ENCODE data around the gene ROCK1. TPM values are rescaled to one million over a fixed set of nuclear protein-coding genes. Genes with fewer than 3 reads are reported as not detected.

Gene ROCK1
- total RNA-seq, 1 donor from 2014 or later, result 31.4 TPM

GRCh38 chr18:21112140-21112473 lies 494 bp upstream of the ROCK1 start:
- ATAC-seq (ENCODE audit: poor library complexity) (peak; percentile 55), DNase-seq (no peak)
- intact Hi-C loops (cut with DNase I), result loop anchor here (5.0 kb wide), 1 partner anchor 105 kb away; no protein-coding TSS in a partner anchor

- peak; percentile 14 for ATAC-seq (ENCODE audit: poor library complexity)
- DNase-seq, result peak; percentile 66
- intact Hi-C loops (cut with DNase I), result loop anchor here (5.0 kb wide), 1 partner anchor 104 kb away; no protein-coding TSS in a partner anchor
Measured at GRCh38 chr18:21110713-21111345, 784 bp downstream of the ROCK1 start.

GRCh38 chr18:21109936-21110712 lies 1.5 kb downstream of the ROCK1 start:
- DNase-seq (no peak), ATAC-seq (ENCODE audit: poor library complexity) (no peak)
- intact Hi-C loops (cut with DNase I), result loop anchor here (5.0 kb wide), 1 partner anchor 103 kb away; no protein-coding TSS in a partner anchor

- no peak for ATAC-seq (ENCODE audit: poor library complexity)
- no peak for DNase-seq
- intact Hi-C loops (cut with DNase I), result no loop called here
Measured at GRCh38 chr18:21105936-21106335, 5.7 kb downstream of the ROCK1 start.

DNA sequence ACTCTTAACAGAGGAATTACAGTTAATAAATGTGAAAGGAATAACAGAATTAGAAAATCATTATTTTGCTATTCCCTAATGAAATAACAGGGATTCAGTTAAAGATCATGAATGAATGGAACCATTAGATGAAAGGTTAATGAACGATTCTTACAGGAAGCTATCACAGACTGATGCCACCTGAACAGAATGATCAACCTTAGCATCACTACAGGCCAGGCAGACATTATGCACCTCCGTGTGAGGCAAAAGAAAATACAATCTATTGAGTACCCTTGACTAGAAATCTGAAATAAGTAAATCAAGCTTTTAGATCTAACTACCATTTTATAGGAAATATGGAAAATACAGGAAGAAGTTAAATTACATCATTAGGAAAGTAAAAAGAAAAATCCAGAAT lies 10.4 kb downstream of the ROCK1 start:
- intact Hi-C loops (cut with DNase I), result no loop called here
- no peak for ATAC-seq (ENCODE audit: poor library complexity)
- no peak for DNase-seq

- DNase-seq, result no peak
- ATAC-seq (ENCODE audit: poor library complexity), result peak; percentile 58
- intact Hi-C loops (cut with DNase I), result no loop called here
Measured at GRCh38 chr18:21100678-21101077, 10.9 kb downstream of the ROCK1 start.

DNA sequence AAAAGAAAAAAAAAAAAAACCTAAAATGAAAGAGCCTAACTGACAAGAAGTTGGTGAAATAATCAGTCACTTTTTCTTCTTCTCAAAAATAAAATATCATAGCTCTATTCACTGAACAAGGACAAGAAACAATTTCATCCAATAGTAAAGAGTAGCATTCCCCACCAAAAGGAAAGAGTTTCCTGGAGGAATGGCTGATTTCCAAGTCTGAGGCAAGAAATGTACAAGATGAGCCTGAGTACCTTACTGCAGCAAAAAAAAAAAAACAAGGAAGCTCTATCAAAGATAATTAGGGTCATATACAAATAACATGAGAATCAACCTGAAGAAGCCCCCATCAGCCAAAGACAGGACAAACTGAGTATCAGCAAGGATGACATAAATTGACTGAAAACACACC lies 11.5 kb downstream of the ROCK1 start:
- ATAC-seq (ENCODE audit: poor library complexity), result no peak
- intact Hi-C loops (cut with DNase I), result no loop called here
- DNase-seq, result no peak

DNA sequence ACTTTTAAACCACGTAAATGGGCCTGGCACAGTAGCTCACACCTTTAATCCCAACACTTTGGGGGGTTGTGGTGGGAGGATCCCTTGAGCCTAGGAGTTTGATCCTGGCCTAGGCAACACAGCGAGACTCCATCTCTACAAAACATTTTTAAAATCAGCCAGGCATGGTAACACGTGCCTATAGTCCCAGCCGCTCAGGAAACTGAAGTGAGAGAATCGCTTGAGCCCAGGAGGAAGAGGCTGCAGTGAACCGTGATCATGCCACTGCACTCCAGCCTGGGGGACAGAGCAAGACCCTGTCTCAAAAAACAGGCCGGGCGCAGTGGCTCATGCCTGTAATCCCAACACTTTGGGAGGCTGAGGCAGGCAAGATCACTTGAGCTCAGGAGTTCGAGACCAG lies 12.2 kb downstream of the ROCK1 start:
- no peak for DNase-seq
- ATAC-seq (ENCODE audit: poor library complexity), result no peak
- intact Hi-C loops (cut with DNase I), result no loop called here

GRCh38 chr18:21096760-21097159 lies 14.9 kb downstream of the ROCK1 start:
- DNase-seq (no peak), ATAC-seq (ENCODE audit: poor library complexity) (no peak)
- intact Hi-C loops (cut with DNase I), result no loop called here

GRCh38 chr18:21093133-21093532 lies 18.5 kb downstream of the ROCK1 start:
- ATAC-seq (ENCODE audit: poor library complexity), result no peak
- intact Hi-C loops (cut with DNase I), result no loop called here
- no peak for DNase-seq

- intact Hi-C loops (cut with DNase I), result no loop called here
- ATAC-seq (ENCODE audit: poor library complexity), result no peak
Measured at GRCh38 chr18:21090680-21091079, 20.9 kb downstream of the ROCK1 start.

DNA sequence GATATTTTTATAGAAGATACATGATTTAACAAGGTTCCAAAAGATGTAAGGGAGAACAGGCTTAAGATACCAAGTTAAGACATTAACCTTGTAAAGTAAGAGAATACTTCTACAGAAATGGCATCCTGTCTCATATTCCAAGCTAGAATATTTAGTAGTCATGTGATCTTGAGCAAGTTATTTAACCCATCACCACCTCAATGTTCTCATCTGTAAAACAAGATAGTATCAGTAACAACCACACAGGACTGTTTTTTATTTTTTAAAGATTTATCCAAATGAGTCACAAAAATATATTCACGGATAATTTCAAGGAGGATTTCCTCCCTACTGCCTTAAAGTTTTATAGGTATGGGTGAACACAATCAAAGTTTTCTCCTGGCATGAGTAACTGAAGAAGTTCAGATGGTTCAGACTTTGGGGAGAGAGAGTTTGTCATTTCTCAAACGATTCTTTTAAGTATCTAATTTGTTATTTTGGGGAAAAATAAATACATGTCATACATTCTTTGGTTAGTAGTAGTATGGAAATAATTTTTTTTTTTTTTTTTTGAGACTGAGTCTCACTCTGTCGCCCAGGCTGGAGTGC lies 25.9 kb downstream of the ROCK1 start:
- no peak for ATAC-seq (ENCODE audit: poor library complexity)
- intact Hi-C loops (cut with DNase I), result no loop called here
- DNase-seq, result no peak

More at GRCh38 chr18:21090680-21091079, 20.9 kb downstream of the ROCK1 start:
- DNase-seq, result no peak

DNA sequence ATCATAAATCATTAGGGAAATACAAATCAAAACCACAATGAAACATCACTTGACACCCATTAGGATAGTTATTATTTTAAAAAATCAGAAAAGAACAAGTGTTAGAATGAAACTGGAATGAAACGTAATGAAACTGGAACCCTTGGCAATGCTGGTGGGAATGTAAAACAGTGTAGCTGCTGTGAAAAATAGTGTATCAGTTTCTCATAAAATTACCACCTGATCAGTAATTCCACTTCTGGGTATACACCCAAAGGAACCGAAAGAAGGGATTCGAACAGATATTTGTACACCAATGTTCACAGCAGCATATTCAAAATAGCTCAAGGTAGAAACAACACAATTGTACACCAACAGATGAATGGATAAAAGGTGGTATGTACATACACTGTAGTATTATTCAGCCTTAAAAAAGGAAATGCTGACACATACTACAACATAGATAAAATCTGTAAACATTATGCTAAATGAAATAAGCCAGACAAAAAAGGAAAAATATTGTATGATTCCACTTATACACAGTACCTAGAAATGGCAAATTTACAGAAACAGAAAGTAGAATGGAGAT lies 27.0 kb downstream of the ROCK1 start:
- intact Hi-C loops (cut with DNase I), result no loop called here
- no peak for DNase-seq

GRCh38 chr18:21083017-21083416 lies 28.6 kb downstream of the ROCK1 start:
- intact Hi-C loops (cut with DNase I), result no loop called here
- no peak for DNase-seq
- ATAC-seq (ENCODE audit: poor library complexity), result no peak

More for the DNA sequence above, 27.0 kb downstream of the ROCK1 start:
- ATAC-seq (ENCODE audit: poor library complexity), result no peak

DNA sequence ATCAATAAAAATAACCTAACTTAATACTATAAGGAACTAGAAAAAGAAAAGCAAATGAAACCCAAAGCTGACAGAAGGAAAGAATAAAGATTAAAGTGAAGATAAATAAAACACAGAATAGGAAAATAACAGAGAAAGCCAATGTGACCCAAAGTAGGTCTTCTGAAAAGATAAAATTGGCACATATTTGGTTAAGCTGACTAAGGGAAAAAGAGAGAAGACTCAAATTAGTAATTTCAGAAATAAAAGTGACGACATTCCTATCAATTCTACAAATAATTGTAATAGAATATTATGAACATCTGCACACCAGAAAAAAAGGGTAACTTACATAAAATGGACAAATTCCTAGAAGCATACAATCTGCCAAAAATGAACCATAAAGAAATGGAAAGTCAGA lies 30.2 kb downstream of the ROCK1 start:
- no peak for ATAC-seq (ENCODE audit: poor library complexity)

DNA sequence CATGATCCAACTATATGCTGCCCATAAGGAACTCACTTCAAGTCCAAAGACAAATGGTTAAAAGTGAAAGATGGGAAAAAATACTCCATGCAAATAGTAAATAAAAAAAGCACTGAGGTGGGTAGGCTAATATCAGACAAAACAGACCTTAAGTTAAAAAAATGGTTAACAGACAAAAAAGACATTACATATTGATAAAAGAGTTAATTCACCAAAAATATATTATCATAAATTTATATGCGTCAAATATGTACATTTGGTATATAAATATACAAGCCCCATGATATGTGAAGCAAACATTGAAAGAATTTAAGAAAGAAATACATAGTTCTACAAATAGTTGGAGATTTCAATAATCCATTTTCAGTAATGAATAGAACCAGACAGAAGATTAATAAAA lies 31.0 kb downstream of the ROCK1 start:
- DNase-seq, result no peak
- intact Hi-C loops (cut with DNase I), result no loop called here
- ATAC-seq (ENCODE audit: poor library complexity), result no peak

More for the DNA sequence above, 30.2 kb downstream of the ROCK1 start:
- intact Hi-C loops (cut with DNase I), result no loop called here
- no peak for DNase-seq

GRCh38 chr18:21074336-21075323 lies 37.0 kb downstream of the ROCK1 start:
- ATAC-seq (ENCODE audit: poor library complexity) (no peak), DNase-seq (no peak)
- intact Hi-C loops (cut with DNase I), result loop anchor here (10.0 kb wide), 1 partner anchor 60 kb away; no protein-coding TSS in a partner anchor

GRCh38 chr18:21073180-21073579 lies 38.4 kb downstream of the ROCK1 start:
- intact Hi-C loops (cut with DNase I), result loop anchor here (10.0 kb wide), 1 partner anchor 62 kb away; no protein-coding TSS in a partner anchor
- DNase-seq (no peak), ATAC-seq (ENCODE audit: poor library complexity) (no peak)

All from Right ventricle myocardium superior (tissue), 1 donor.